Activated gamma-delta T cell treated with anti-CD3 and anti-CD28 coated beads, Interleukin-2, amount 50 U/mL, for 16 hours (primary cell): Measurements from ENCODE around the gene CSNK1D.
"Not testable (repeated sequence)": the region's sequence is repeated elsewhere in the genome, so short reads cannot be mapped to it uniquely, and the experiment has no call there.

Experiments
- DNase-seq: peaks from one replicate; pipeline ENCODE4 v3.0.0-alpha.2; 2020; ENCODE audit warnings: low read depth

Gene CSNK1D

DNA sequence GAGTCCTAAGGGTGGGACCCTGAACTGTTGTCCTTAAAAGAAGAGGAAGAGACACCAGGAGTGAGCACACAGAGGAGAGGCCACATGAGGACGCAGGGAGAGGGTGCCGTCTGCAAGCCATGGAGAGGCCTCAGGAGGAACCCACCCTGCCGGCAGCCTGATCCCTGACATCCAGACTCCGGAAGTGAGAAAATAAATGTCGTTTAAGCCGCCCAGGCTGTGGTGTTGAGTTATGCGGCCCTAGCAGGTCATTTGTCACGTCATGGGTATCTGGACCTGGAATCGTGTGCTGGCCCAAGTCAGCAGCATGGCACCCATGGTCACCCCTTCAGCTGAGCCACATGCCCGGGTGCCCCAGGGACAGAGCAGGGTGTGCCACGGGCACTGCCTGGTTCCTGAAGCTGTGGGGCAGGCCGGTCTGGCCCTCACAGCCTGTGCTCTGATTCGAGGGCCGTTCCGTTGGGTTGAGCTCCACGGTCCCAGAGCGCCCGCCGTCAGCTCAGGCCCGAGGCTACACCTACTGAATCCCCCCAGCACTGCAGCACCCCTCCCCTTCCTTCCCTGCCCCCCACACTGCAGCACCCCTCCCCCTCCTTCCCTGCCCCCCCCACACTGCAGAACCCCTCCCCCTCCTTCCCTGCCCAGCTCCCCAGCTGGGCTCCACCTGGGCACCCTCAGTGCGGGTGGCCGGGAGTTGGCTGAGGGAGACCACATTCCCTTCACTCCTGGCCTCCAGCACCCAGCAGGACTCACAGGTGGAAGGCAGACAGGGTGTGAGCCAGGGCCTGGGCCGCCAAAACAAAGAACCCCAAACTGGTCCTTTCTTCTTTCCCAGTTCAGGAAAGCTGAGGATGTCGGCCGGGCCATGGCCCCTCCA lies 58.2 kb downstream of the CSNK1D start:
- no peak for DNase-seq

DNA sequence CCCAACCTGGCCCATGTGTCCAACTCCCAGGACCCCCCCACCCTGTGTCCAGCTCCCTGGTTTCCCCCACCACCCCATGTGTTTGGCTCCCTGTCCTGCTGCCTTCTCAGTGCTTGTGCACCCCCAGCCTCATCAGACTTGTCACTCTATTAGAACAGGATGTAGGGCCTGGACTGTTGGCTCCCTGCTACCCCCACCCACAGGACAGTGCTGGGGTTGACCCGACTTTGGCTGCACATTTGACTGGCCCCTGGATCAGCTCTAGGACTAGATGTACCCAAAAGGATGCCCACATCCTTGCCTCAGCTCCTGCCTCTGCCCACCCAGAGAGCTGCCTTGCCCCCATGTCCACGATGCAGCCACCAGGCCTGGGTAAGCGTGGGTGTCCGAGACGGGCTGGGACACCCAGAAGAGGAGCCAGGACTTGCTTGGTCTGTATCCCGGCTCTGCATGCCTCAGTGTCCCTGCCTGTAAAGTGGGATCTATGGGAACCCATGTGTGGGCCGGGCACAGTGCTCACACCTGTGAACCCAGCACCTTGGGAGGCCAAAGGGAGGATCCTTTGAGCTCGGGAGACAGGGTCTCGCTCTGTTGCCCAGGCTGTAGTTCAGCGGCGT lies 59.4 kb downstream of the CSNK1D start:
- DNase-seq = no peak

DNA sequence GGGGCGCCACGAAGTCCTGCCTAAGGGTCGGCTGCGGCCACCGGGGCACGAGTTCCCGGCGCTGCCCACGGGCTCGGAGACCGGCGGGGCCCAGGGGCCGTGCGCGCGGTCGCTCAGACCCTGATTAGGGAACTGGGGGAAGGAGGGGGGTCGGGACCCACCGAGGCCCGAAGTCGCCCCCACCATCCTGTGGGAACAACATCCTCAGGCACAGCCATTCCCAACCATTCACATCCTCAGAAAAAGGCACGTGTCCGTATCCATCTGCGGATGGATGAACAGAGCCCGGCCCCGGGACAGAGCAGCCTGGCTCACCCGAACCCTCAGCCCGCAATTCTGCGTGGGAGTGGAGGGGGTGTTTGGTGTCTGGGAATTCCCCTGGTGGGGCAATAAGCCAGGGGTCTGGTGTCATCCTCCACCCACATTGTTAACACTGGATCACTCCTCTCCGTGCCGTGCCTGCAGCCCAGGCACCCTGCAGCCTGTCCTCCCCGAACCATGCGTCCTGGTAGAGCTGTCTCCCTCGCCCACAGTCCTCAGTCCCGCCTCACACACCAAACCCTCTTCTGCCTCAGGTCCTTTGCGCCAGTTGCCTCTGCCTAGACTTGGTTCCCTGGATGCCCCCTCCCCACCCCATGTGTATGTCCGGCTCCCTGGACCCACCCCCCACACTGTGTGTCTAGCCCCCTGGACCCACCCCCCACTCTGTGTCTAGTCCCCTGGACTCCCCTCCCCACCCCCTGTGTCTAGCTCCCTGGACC lies 60.1 kb downstream of the CSNK1D start:
- peak; percentile 70 for DNase-seq

DNA sequence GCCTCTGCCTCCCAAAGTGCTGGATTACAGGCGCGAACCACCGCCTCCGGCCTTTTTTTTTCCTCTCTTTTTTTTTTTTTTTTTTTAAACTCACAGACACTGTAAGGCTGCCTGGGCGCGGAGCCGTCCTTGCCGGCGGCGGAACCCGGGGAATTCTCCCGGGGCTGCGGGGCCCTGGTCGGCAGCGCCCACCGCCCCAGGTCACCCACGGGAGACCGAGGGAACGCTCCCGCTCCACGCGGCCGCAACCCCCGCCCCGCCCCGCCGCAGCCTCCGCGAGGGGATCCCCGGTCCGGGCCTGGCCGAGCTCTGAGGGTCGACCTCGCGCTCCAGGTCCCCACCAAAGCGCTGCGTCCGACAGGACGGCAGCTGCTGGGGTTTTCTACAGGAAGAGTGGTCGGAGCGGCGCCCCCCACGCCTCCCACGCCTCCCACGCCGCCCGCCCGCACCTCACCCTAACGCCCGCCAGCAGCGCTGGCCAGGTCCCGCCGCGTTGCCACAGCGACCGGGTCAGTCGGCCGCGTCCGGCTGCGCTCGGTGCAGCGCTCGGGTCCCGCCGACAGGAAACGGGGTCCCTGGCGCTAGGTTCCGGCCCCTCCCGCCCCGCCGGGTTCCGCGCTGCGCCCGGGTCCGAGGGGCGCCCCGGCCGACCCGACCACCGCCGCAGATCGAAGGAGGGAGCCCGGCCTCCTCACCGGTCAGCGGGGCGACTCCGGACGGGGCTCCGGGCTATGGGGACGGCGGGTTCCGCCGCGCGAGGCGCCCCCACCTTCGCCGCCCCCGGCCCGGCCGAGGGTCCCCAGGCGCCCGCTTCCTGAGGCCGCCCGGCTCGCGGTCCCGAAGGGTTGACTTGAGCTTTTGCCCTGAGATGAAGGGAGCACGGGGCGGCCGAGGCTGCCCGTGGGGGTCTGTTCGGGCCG lies 60.9 kb downstream of the CSNK1D start, which contains the start of gene CCDC57:
CCDC57 (minus strand) TSS at position 512 of the 920 bp plus-strand sequence. CDS start 10,898 bp downstream, outside the sequence.
- DNase-seq = no peak

DNA sequence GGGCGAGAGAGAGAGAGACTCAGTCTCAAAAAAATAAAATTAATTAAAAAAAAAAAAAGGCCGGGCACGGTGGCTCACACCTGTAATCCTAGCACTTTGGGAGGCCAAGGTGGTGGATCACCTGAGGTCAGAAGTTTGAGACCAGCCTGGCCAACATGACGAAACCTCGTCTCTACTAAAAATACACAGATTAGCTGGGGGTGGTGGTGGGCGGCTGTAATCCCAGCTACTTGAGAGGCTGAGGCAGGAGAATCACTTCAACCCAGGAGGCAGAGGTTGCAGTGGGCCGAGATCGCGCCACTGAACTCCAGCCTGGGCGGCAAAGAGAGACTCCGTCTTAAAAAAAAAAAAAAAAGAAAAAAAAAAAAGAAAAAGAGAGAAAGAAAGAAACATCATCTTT lies 62.8 kb downstream of the CSNK1D start:
- not testable (repeated sequence) for DNase-seq

DNA sequence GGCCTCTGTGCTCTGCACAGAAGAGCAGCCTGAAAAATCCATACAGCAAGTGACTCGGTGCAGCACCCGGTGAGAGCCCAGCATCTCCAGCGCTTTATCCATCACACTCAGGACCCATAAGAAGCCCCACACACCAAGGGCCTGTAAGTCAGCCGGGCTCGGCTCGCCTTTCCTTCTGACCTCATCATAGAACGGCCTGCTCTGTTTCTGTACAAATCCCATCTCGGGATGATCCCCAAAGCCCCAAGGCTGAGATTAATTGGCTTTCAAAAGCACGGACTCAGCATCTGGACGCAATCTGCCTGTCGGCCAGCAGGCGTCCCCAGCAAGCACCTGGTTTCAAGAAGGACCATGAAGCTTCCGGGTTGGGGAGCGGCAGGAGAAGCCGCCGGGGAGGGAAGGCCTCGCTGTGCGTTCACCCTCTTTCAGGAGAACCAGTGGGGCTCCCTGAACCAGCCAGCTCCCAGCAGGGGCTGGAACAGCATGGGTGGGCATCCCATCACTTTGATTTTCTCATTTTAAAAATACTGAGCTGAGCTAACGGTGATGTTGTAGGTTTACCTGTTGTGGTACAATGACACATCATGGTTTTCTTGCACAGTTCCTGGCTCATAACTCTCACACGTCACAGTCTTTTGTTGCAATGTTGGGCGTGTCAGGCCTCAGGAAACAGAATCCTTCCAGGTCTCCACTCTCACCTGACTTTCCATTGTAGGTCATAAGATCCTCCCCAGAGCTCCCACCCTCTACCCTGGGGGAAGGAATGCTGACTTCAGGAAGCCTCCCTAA lies 67.6 kb downstream of the CSNK1D start:
- DNase-seq = peak; percentile 64

DNA sequence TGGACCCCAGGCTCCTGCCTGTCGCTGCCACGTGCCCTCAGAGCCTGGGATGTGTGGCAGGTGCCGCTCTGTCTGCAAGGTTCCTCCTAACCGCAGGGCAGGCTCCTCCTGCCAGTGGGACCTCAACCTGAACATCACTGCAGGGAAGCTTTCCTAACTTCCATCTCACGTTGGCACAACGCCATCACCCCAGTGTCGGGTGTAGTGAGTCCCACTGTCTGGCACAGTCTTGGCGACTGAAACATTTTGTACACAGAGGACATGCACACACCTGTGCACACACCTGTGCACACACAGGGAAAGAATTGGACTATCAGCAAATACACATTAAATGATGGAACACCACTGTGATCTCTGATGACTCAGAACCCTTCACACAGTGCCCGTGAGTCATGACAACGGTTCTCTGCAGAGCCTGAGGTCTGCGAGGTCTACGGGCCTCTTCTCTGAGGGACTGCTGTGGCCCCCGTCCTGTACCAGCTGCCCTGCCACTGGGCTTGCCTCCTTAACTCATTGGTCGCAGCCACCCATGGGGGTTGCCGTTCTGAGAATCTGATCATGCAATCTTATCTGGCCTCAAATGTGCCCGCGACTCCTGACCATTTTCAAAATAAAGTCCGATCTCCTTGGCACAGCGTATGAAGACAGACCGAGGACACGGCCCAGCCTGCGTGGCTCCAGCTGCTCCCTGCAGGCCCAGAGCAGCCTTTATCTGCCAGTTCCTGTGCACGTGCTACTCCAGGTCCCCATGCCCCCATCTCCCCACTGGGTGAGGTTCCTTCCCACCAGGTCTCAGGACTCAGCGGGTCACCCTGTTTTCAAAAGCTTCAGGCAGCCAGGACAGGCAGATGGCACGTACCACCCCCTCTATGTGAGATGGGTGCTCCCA lies 68.4 kb downstream of the CSNK1D start:
- no peak for DNase-seq

DNA sequence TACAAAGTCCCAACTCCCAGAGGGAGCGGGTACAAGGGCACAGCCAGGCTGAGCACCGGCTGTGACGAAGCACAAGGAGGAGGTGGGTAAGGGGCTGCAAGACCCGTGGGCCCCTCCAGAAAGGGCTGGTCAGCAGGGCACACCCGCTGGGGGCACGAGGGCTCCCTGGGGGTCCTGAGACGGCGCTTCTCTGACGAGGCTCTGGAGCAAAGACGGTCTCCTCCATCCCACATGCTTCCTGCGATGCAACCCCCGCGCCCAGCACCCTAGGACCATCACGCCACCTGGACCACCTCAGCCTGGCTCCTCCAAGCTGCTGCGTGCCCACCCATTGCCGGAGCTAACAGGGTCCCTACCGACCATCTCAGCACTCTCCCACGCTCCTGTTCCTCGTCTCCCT lies 69.6 kb downstream of the CSNK1D start:
- no peak for DNase-seq

DNA sequence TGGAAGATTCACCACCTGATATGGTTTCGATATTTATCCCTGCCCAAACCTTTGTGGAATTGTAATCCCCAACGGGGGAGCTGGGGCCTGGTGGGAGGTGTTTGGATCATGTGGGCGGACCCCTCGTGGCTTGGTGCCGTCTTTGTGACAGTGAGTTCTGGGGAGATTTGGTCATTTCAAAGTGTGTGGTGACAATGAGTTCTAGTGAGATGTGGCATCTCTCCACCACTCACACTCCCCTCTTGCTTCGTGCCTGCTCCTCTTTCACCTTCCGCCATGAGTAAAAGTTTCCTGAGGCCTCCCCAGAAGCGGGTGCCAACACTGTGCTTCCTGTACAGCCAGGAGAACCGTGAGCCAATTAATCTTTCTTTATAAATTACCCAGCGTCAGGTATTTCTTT lies 70.5 kb downstream of the CSNK1D start:
- DNase-seq = no peak

DNA sequence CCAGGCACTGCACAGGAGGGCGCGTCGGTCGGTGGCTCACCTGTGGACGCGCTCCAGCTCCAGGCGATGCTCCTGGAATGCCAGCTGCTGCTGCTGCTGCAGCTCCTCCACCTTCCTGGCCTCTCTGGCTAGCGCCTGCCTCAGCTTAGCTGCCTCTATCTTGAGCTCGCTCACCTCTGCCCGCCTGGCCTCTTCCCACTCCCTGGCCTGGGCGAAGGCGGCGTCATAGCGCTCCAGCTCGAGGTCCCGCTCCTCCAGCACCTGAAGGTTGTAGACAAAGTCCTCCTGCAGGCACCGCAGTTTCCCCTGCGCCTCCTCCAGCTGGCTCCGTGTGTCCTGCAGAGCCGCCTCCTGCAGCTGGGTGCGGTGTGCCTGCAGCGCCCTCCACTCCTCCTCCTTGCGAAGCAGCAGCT lies 72.0 kb downstream of the CSNK1D start:
- no peak for DNase-seq

DNA sequence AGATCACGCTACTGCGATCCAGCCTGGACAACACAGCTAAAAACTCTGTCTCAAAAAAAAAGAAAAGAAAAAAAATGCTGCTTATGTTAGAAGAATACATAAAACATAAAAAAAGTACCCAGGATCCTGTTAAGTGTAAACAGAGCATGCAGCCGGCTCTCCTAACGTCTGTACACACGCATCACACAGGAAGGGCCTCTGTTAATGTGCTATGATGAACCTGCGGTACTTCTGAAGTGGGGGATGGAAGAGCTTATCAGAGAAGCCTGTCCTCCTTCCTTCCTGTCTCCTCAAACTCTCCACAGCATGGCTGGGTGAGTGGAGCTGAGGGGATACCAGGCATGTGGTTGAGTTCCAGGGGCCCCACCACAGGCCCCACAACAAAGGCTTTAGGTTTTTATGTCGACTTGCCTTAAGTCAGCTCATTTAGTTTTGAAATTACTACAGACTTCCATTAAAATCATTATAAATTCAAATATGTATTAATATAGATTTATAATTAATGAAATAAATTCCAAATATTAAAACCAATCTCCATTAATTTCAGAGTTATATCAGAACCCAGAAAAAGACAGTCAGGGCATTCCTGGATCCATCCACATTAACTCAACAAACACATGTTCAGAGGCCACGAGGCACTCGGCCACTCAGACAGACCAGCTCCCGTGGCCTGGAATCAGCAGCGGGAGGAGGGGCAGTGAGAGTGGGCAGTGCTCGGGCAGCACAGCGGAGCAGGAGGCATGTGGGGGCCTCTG lies 72.6 kb downstream of the CSNK1D start:
- DNase-seq = peak; percentile 55

DNA sequence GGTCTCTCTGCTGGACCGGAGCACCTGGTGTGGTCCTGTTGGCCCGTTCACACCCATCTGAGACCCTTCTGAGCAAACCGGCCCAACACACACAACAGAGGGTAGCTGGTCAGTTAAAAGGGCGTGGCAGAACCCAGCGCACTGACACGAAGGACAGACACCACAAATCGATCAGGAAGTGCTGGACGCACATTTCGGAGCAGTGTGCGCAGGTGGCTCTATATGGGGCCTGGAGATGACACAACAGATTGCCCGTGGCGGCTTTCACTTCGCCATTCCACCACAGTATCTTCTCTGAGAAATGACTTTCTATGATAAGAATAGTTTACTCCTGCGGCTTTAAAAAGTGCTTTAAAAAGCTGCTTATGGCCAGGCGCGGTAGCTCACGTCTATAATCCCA lies 73.4 kb downstream of the CSNK1D start:
- no peak for DNase-seq

DNA sequence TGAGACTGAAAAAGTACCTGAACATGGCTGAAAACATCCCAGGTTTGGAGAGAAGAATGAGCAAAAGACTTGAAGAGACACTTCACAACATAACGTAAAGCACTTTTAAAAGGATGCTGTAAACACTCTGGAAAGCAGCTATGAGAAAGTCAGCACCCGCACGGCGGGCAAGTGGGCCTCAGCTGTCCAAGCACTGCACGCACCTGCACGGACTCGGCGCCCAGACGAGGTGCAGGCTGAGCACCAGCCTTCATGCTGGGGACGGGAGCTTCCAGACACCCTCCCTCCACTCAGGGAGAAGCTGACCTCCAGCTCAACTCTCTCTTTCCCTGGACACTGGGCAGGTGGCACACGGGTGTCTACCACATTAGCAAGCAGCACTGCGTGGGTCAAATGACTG lies 74.0 kb downstream of the CSNK1D start:
- DNase-seq = no peak

DNA sequence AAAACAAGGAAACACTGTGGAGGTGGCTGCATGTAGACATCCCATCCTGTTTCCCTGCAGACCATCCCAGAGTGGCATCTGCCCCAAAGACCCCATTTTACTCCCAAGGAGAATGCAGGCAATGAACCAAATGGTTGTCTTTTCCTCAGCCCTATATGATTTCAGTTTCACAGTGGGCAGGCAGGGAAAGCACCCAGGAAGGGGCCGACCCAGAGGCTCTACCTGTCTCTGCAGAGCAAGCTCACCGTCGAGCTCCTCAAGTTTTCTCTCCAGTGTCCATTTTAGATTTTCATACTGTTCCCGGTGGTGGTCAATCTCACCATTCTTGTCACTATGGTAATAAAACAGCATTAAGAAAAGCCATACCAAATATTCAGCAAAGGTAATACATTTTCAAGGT lies 75.4 kb downstream of the CSNK1D start:
- no peak for DNase-seq

DNA sequence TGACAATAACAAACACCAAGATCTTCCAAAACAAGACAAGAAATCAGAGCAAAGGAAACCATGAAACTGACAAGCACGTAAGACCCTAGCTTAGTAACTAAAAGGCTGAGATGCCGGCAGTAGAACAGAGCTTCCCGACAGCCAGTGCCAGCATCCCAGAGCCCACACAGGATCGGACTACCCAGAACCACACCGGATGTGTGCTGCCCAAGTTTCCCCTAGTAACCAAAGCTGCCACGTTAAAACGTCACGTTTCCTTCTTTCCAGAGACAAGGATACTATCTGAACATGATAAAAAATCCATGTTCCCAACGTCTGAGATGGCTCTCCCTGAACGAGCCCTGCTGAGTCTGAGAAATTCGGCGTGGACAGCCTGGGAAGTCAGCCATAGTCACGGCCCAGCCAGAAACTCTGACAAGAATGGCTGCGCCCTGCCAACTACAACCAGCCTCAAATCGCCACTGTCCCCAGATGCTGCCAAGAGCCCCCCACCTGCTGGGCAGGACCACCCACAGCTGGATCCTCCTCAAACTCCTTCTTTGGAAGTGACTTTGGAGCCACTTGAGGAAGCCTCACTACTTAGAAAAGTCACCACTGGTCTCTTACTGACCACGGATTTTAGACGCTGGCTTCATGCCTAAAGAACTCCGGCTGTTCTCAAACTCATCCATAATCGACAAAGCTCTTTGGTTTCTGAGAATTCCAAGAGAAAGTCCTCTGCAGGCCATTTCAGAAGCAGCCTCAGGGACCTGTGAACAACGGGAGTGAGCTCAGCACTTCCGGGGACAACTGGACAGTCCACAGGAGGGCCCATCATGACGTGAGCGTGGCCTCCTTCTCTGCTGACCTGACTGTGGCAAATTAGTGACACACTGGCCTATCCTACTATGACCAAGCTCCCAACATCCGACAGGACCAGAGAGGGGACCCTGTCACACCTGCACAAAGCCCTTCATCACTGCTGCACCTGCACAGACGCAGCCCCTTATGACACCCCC lies 77.5 kb downstream of the CSNK1D start:
- DNase-seq = no peak

DNA sequence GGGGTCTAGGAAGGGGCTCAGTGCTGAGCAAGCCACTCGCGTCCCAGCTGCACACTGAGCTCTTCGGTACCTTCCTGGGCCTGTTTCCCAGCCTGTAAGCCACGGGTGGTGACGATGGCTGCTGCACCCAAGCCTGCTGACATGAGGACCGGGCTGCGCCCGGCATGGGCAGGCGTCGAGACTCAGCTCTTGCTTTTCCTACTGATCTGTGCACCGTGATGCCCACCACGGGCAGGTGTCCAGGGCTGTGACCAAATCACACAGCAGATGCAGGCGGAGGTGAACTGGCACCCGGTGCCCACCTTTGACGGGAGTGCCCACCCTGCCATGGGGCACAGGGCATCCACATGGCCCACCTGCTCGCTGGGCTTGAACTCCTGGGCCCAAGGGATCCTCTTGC lies 78.7 kb downstream of the CSNK1D start:
- DNase-seq = no peak

DNA sequence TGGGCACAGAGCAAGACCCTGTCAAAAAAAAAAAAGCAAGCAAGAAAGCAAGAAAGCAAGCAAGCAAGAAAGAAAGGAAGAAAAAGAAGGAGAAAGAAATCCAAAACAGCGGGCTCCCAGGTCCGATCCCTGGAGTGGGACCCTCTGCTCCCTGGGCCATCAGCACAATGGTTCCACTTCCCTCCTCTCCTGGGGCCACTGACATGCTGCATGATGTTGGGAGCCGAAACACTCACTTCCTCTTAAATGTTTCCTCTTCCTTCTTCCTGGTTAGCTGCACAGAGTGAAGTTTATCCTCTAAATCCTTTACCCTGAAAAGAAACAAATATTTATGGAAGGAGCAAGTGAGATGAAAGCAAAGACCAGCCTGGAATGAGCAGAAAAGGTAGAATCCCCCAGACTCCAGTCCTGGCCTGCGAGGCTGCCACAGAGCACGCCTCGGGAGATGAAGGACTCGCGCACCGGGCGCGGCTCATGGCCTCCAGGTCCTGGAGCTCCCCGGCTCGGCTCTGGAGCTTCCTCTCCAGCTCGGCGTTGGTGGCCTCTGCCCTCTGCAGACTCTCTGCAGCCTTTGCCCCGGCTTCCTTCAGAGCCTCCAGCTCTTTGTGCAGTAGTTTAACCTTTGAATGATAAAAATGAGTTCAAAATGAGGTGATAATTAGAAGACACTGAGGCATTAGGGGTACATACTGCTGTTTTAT lies 79.8 kb downstream of the CSNK1D start:
- no peak for DNase-seq
